Measurements from ENCODE around the gene PDE3B. TPM values are rescaled to one million over a fixed set of nuclear protein-coding genes. Genes with fewer than 3 reads are reported as not detected.

Gene PDE3B
- total and polyA plus RNA-seq, 9 of the 15 experiments (the other 6 are each of a cell fraction or from before 2014, with no cell fraction given), result 2.3 to 22.5 (median 12.2) TPM

- peak; percentile 46; the same call in 1 of the 2 replicates for TF ChIP-seq ZSCAN32 (CRISPR knock-in tag; IDR thresholded peaks at IDR 0.05)
Measured at GRCh38 chr11:14872032-14872431, 228.4 kb downstream of the PDE3B start (continued).

DNA sequence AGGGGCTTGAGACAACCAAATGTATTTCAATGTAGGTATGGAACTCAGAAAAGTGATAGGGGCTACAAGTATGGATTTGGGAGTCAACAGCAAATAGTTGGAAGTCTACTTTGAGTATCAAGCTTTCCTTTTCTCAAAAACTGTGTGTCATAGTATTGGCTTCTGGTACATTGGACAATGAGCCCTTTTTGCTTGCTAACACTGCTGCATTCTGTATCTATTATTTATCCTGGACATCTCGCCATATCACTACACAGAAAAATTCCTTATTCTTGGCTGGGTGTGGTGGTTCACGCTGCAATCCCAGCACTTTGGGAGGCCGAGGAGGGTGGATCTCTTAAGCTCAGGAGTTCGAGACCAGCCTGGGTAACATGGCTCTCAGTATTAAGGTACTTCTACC is 230.0 kb downstream of the PDE3B start:
- Histone ChIP-seq H3K9me1 (ENCODE audit: control insufficient read depth, insufficient read depth, low read length) (no peaks in the 10 kb centered on the region), H3K36me3 (ENCODE audit: control insufficient read depth, insufficient read depth, low read length) (peaks cover 45% of the 10 kb centered on the region; the same call in 2 of the 3 replicates), H3K9me3 (replicated peaks; ENCODE audit: control insufficient read depth, insufficient read depth, low read depth, low read length) (no peaks in the 10 kb centered on the region), H4K20me1 (replicated peaks; ENCODE audit: control insufficient read depth, insufficient read depth, low read length) (no peaks in the 10 kb centered on the region), H3K79me2 (ENCODE audit: control insufficient read depth, insufficient read depth, low read length) (no peaks in the 10 kb centered on the region), H3K4me1 (replicated peaks in 1 of 2; ENCODE audit: control insufficient read depth in 2 of 2, insufficient read depth in 2 of 2, low read length in 2 of 2) (no peaks in the 10 kb centered on the region), H3K27ac (ENCODE audit: extremely low read depth, low read depth, low read length) (no peak overlapping the region), H3K4me3 (no peak overlapping the region), H3K27me3 (ENCODE audit: control insufficient read depth in 2 of 2, insufficient read depth in 2 of 2, low read length in 2 of 2) (no peaks in the 10 kb centered on the region), H3K9ac (ENCODE audit: insufficient read depth in 1 of 2, low read depth in 2 of 2, low read length in 2 of 2) (no peak overlapping the region), H2AFZ (ENCODE audit: low read depth, low read length) (no peak overlapping the region), H3K4me2 (ENCODE audit: insufficient read depth, low read length) (no peak overlapping the region)
- BruUV-seq (replicated peaks), result no TSS peak
- POLR2A ChIA-PET, result no interaction called here
- DNase-seq (ENCODE audit: extremely low read depth in 1 of 4, low spot score in 3 of 4), result no peak
- TF ChIP-seq ZNF79 (CRISPR knock-in tag; IDR thresholded peaks at IDR 0.05; ENCODE audit: low read depth), result no peak
- no peak for TF ChIP-seq TBL1XR1 (IDR thresholded peaks at IDR 0.05; ENCODE audit: low read length in 2 of 2)
- no peak for TF ChIP-seq JUND (IDR thresholded peaks at IDR 0.05; ENCODE audit: borderline replicate concordance, low read depth, low read length)
- no peak for TF ChIP-seq JUND (tag; IDR thresholded peaks at IDR 0.05; ENCODE audit: borderline replicate concordance, low read depth, low read length)
- TF ChIP-seq NCOA1 (IDR thresholded peaks at IDR 0.05; ENCODE audit: low read depth), result no peak
- no peak for TF ChIP-seq ZNF707 (CRISPR knock-in tag; conservative IDR thresholded peaks at IDR 0.05)
- no peak for TF ChIP-seq DEAF1 (CRISPR knock-in tag; IDR thresholded peaks at IDR 0.05)
- no peak for FAIRE-seq
- WGBS (ENCODE audit: insufficient coverage, low coverage, missing lambda C conversion rate), result 92% methylated on average over 4 of the region's 4 CpGs
- in situ Hi-C loops (cut with MboI), result no loop called here
- ATAC-seq, result no peak
- CTCF ChIA-PET (ENCODE audit: low intra/inter-chr PET ratio), result no interaction called here
- intact Hi-C loops (cut with micrococcal nuclease), result no loop called here

All from K562 (cell line).